Ishikawa (cell line): ENCODE data around the gene PAPSS2.

Experiments used
- CEBPB ChIP-seq: IDR thresholded peaks from 2 replicates; pipeline ENCODE4 v1.6.1; 2012
- CREB1 ChIP-seq: IDR thresholded peaks from 2 replicates; pipeline ENCODE4 v1.6.1; 2012; ENCODE audit warnings: low read depth
- EP300 ChIP-seq: IDR thresholded peaks from 2 replicates; pipeline ENCODE4 v1.6.1; 2012; ENCODE audit warnings: borderline replicate concordance
- NFIC ChIP-seq: IDR thresholded peaks from 2 replicates; pipeline ENCODE4 v1.6.1; 2012
- REST ChIP-seq: IDR thresholded peaks from 2 replicates; pipeline ENCODE4 v1.6.1; 2012; ENCODE audit warnings: low read depth, mild to moderate bottlenecking
- YY1 ChIP-seq: IDR thresholded peaks from 2 replicates; pipeline ENCODE4 v1.6.1; 2012; ENCODE audit warnings: low read depth
- ZBTB7A ChIP-seq: IDR thresholded peaks from 2 replicates; pipeline ENCODE4 v1.6.1; 2012; ENCODE audit warnings: low read depth
- TF ChIP-seq, protein P1 (sequence below): IDR thresholded peaks from 2 replicates; pipeline ENCODE4 v1.6.1; 2012
- TF ChIP-seq, protein P2 (sequence below): IDR thresholded peaks from 2 replicates; pipeline ENCODE4 v1.6.1; 2012

GRCh38 chr10:87720665-87721064 lies 61.0 kb downstream of the PAPSS2 start:
- TF ChIP-seq, protein P1, sequence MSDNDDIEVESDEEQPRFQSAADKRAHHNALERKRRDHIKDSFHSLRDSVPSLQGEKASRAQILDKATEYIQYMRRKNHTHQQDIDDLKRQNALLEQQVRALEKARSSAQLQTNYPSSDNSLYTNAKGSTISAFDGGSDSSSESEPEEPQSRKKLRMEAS: no peak
- TF ChIP-seq, protein P2, sequence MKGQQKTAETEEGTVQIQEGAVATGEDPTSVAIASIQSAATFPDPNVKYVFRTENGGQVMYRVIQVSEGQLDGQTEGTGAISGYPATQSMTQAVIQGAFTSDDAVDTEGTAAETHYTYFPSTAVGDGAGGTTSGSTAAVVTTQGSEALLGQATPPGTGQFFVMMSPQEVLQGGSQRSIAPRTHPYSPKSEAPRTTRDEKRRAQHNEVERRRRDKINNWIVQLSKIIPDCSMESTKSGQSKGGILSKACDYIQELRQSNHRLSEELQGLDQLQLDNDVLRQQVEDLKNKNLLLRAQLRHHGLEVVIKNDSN: no peak
- no peak for TF ChIP-seq ZBTB7A
- TF ChIP-seq EP300: no peak
- TF ChIP-seq CEBPB: no peak
- no peak for TF ChIP-seq CREB1
- no peak for TF ChIP-seq REST
- no peak for TF ChIP-seq YY1
- no peak for TF ChIP-seq NFIC
